ENCODE results near the gene SLC8A1.

DNA sequence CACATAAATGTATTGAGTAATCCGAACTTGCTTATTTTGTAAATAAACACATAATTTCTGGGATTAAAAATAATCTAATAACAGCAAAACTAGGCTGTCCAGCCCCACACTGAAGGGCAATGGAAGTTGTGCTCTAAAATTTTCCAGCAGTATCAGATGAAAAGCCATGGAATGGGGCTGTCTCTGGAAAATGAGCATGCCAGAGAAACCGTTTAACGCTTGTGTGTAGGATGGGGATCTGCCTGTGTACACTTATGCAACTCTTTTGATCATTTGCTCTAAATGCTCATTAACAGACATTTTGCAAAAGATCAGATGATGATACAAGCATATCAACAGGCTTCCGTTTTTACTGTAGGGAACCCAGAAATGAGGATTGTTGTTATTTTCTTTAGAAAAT is 177.6 kb downstream of the SLC8A1 start:
- no peak for TF ChIP-seq CTCF (conservative IDR thresholded peaks at IDR 0.05; ENCODE audit: low read length)
- no peak for TF ChIP-seq EZH2phosphoT487 (IDR thresholded peaks at IDR 0.05; ENCODE audit: borderline replicate concordance)
